KMS-11 (cell line): ENCODE data around the gene EML6.
"Not testable (repeated sequence)": the region's sequence is repeated elsewhere in the genome, so short reads cannot be mapped to it uniquely, and the experiment has no call there.

Source experiments
- H2AFZ ChIP-seq: fragments of 200-600 bp; sonication (generic); 2 replicates; pipeline ENCODE4 v1.6.1; 2016; ENCODE audit warnings: antibody characterized with exemption, mixed run types, low read depth
- H3K27ac ChIP-seq: fragments of 200-600 bp; sonication (generic); 2 replicates; pipeline ENCODE4 v1.6.1; 2016; ENCODE audit warnings: mild to moderate bottlenecking, mixed run types
- H3K27me3 ChIP-seq: fragments of 200-600 bp; sonication (generic); 2 replicates; pipeline ENCODE4 v1.6.1; 2017; ENCODE audit warnings: mild to moderate bottlenecking, low read depth, mixed run types, moderate library complexity; ENCODE audit not compliant: insufficient read depth
- H3K36me3 ChIP-seq: fragments of 200-600 bp; sonication (generic); 2 replicates; pipeline ENCODE4 v1.6.1; 2017; ENCODE audit warnings: mild to moderate bottlenecking, mixed run types; ENCODE audit not compliant: insufficient read depth
- H3K4me1 ChIP-seq: fragments of 200-600 bp; sonication (generic); 2 replicates; pipeline ENCODE4 v1.6.1; 2016; ENCODE audit warnings: mild to moderate bottlenecking, low read depth, mixed run types; ENCODE audit not compliant: poor library complexity, severe bottlenecking
- H3K4me2 ChIP-seq: fragments of 200-600 bp; sonication (generic); 2 replicates; pipeline ENCODE4 v1.7.0; 2016; ENCODE audit warnings: mild to moderate bottlenecking, mixed run types
- H3K4me3 ChIP-seq: fragments of 200-600 bp; sonication (generic); IDR thresholded peaks from 2 replicates; pipeline ENCODE4 v1.6.1; 2017; ENCODE audit warnings: low read depth, low read length, mixed read lengths; ENCODE audit not compliant: insufficient read depth
- H3K79me2 ChIP-seq: fragments of 200-600 bp; sonication (generic); 2 replicates; pipeline ENCODE4 v1.6.1; 2016; ENCODE audit warnings: low read depth, mixed run types; ENCODE audit not compliant: insufficient read depth
- H3K9ac ChIP-seq: fragments of 200-600 bp; sonication (generic); 2 replicates; pipeline ENCODE4 v1.6.1; 2016; ENCODE audit warnings: mild to moderate bottlenecking, mixed run types
- H4K20me1 ChIP-seq: fragments of 200-600 bp; sonication (generic); 2 replicates; pipeline ENCODE4 v1.6.1; 2016; ENCODE audit warnings: mild to moderate bottlenecking, mixed run types; ENCODE audit not compliant: insufficient read depth
- CTCF ChIP-seq: fragments of 200-600 bp; sonication (generic); conservative IDR thresholded peaks from 2 replicates; pipeline ENCODE4 v1.6.1; 2017; ENCODE audit warnings: low read depth, mild to moderate bottlenecking, antibody characterized with exemption, low read length, moderate library complexity, mixed read lengths

The EML6 gene

GRCh38 chr2:54988612-54989011 is 265.1 kb downstream of the EML6 start:
- TF ChIP-seq CTCF: no peak

GRCh38 chr2:54990694-54991093 is 267.2 kb downstream of the EML6 start:
- H3K36me3 ChIP-seq, H3K27ac ChIP-seq, H3K4me3 ChIP-seq, H2AFZ ChIP-seq, H3K4me2 ChIP-seq, H3K9ac ChIP-seq, H3K27me3 ChIP-seq: not testable (repeated sequence)
- H3K4me1 ChIP-seq: peaks cover 15% of the 10 kb centered on the region
- H3K79me2 ChIP-seq: peaks cover 90% of the 10 kb centered on the region
- H4K20me1 ChIP-seq: peaks cover 28% of the 10 kb centered on the region; the same call in 1 of the 2 replicates

More at GRCh38 chr2:54988612-54989011, 265.1 kb downstream of the EML6 start:
- no peak overlapping the region for H3K27ac ChIP-seq
- H4K20me1 ChIP-seq: peaks cover 23% of the 10 kb centered on the region; the same call in 1 of the 2 replicates
- H3K36me3 ChIP-seq: no peaks in the 10 kb centered on the region
- no peak overlapping the region for H2AFZ ChIP-seq
- H3K4me3 ChIP-seq: no peak overlapping the region
- peaks cover 77% of the 10 kb centered on the region for H3K79me2 ChIP-seq
- H3K4me1 ChIP-seq: peaks cover 17% of the 10 kb centered on the region
- no peak overlapping the region for H3K4me2 ChIP-seq
- H3K9ac ChIP-seq: no peak overlapping the region
- no peaks in the 10 kb centered on the region for H3K27me3 ChIP-seq

- Histone ChIP-seq H2AFZ (no peak overlapping the region), H4K20me1 (peaks cover 12% of the 10 kb centered on the region; the same call in 1 of the 2 replicates), H3K27me3 (no peaks in the 10 kb centered on the region), H3K79me2 (peaks cover 98% of the 10 kb centered on the region), H3K9ac (no peak overlapping the region), H3K4me1 (peaks cover 64% of the 10 kb centered on the region), H3K36me3 (no peaks in the 10 kb centered on the region), H3K4me2 (peak overlapping the region; percentile 8; the same call in 1 of the 2 replicates), H3K27ac (no peak overlapping the region), H3K4me3 (no peak overlapping the region)
- no peak for TF ChIP-seq CTCF
These were observed 272.1 kb downstream of the EML6 start for GRCh38 chr2:54995553-54995952.

GRCh38 chr2:54997826-54998225 is 274.4 kb downstream of the EML6 start:
- H3K4me2 ChIP-seq: peak overlapping the region; percentile 78; the same call in 1 of the 2 replicates
- no peaks in the 10 kb centered on the region for H3K27me3 ChIP-seq
- H3K27ac ChIP-seq: peak overlapping the region; percentile 45; the same call in 1 of the 2 replicates
- H4K20me1 ChIP-seq: peaks cover 5% of the 10 kb centered on the region; the same call in 1 of the 2 replicates
- no peak overlapping the region for H3K9ac ChIP-seq
- H2AFZ ChIP-seq: no peak overlapping the region
- H3K36me3 ChIP-seq: no peaks in the 10 kb centered on the region
- no peak for TF ChIP-seq CTCF
- peaks cover 81% of the 10 kb centered on the region for H3K4me1 ChIP-seq
- no peak overlapping the region for H3K4me3 ChIP-seq
- peaks cover 98% of the 10 kb centered on the region for H3K79me2 ChIP-seq

GRCh38 chr2:54999182-54999581 is 275.7 kb downstream of the EML6 start:
- H3K4me3 ChIP-seq: peak overlapping the region; percentile 69
- TF ChIP-seq CTCF: no peak
- H3K4me2 ChIP-seq: peak overlapping the region; percentile 78
- H3K4me1 ChIP-seq: peaks cover 87% of the 10 kb centered on the region
- H4K20me1 ChIP-seq: peaks cover 2% of the 10 kb centered on the region; the same call in 1 of the 2 replicates
- peak overlapping the region; percentile 45; the same call in 1 of the 2 replicates for H3K27ac ChIP-seq
- no peaks in the 10 kb centered on the region for H3K27me3 ChIP-seq
- H3K36me3 ChIP-seq: no peaks in the 10 kb centered on the region
- H3K79me2 ChIP-seq: peaks cover 98% of the 10 kb centered on the region
- no peak overlapping the region for H2AFZ ChIP-seq
- peak overlapping the region; percentile 2; the same call in 1 of the 2 replicates for H3K9ac ChIP-seq
